HPDE6-E6E7 (cell line): ENCODE results near the gene HSD17B12.

Experiments
- DNase-seq: peaks from one replicate; pipeline ENCODE4 v3.0.0; 2011; ENCODE audit warnings: missing footprints; ENCODE audit errors: extremely low spot score

HSD17B12 gene

GRCh38 chr11:43688394-43688793 lies 7.9 kb downstream of the HSD17B12 start:
- DNase-seq = no peak

- no peak for DNase-seq
These were observed 8.6 kb downstream of the HSD17B12 start for GRCh38 chr11:43689167-43689566.

GRCh38 chr11:43690929-43691725 lies 10.6 kb downstream of the HSD17B12 start:
- no peak for DNase-seq

GRCh38 chr11:43691806-43692205 lies 11.3 kb downstream of the HSD17B12 start:
- no peak for DNase-seq

GRCh38 chr11:43693069-43693468 lies 12.5 kb downstream of the HSD17B12 start:
- no peak for DNase-seq

- no peak for DNase-seq
These were observed 13.2 kb downstream of the HSD17B12 start for GRCh38 chr11:43693731-43694130.

GRCh38 chr11:43694477-43694876 lies 13.9 kb downstream of the HSD17B12 start:
- no peak for DNase-seq

GRCh38 chr11:43697679-43698078 lies 17.1 kb downstream of the HSD17B12 start:
- no peak for DNase-seq

GRCh38 chr11:43699870-43700269 lies 19.3 kb downstream of the HSD17B12 start:
- DNase-seq = no peak

- no peak for DNase-seq
These were observed 26.1 kb downstream of the HSD17B12 start for GRCh38 chr11:43706631-43707030.

GRCh38 chr11:43708776-43709175 lies 28.2 kb downstream of the HSD17B12 start:
- DNase-seq = no peak

GRCh38 chr11:43709689-43710088 lies 29.2 kb downstream of the HSD17B12 start:
- no peak for DNase-seq

GRCh38 chr11:43712676-43713075 lies 32.1 kb downstream of the HSD17B12 start:
- no peak for DNase-seq

GRCh38 chr11:43718373-43718772 lies 37.8 kb downstream of the HSD17B12 start:
- DNase-seq = no peak

GRCh38 chr11:43723617-43724016 lies 43.1 kb downstream of the HSD17B12 start:
- DNase-seq = no peak

GRCh38 chr11:43732225-43732624 lies 51.7 kb downstream of the HSD17B12 start:
- no peak for DNase-seq

GRCh38 chr11:43734256-43734655 lies 53.7 kb downstream of the HSD17B12 start:
- no peak for DNase-seq

- DNase-seq = no peak
These were observed 54.6 kb downstream of the HSD17B12 start for GRCh38 chr11:43735115-43735514.

- DNase-seq = no peak
These were observed 55.4 kb downstream of the HSD17B12 start for GRCh38 chr11:43735961-43736360.

- no peak for DNase-seq
These were observed 56.1 kb downstream of the HSD17B12 start for GRCh38 chr11:43736502-43737200.

GRCh38 chr11:43737201-43737590 lies 56.7 kb downstream of the HSD17B12 start:
- DNase-seq = no peak

GRCh38 chr11:43738600-43739409 lies 58.3 kb downstream of the HSD17B12 start:
- DNase-seq = peak; percentile 10
